Measurements from ENCODE around the gene CHCHD3.

DNA sequence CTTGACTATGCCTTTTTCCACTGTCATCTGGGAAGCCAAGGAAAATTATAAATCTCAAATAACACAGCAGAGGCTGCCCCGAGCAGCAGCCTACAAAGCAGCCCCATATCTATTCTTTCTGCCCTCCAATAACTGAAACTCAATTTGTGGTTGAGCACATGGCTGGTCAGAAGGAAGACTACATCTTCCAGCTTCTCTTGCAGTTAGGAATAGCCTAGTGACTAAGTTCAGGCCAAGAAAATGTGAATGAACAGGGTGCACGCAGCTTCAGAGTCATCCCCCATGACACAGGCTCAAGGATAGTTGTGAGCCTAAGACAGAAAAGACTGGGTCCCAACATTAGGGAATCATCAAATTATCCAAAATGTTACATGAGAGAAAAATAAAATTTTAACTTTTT is 42.3 kb downstream of the CHCHD3 start:
- TF ChIP-seq, protein P1, sequence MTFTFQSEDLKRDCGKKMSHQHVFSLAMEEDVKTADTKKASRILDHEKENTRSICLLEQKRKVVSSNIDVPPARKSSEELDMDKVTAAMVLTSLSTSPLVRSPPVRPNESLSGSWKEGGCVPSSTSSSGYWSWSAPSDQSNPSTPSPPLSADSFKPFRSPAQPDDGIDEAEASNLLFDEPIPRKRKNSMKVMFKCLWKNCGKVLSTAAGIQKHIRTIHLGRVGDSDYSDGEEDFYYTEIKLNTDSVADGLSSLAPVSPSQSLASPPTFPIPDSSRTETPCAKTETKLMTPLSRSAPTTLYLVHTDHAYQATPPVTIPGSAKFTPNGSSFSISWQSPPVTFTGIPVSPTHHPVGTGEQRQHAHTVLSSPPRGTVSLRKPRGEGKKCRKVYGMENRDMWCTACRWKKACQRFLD (tag by site-specific recombination; IDR thresholded peaks at IDR 0.05), result no peak
- TF ChIP-seq ZNF510 (tag by site-specific recombination; IDR thresholded peaks at IDR 0.05; ENCODE audit: insufficient replicate concordance), result no peak
- TF ChIP-seq, protein P2, sequence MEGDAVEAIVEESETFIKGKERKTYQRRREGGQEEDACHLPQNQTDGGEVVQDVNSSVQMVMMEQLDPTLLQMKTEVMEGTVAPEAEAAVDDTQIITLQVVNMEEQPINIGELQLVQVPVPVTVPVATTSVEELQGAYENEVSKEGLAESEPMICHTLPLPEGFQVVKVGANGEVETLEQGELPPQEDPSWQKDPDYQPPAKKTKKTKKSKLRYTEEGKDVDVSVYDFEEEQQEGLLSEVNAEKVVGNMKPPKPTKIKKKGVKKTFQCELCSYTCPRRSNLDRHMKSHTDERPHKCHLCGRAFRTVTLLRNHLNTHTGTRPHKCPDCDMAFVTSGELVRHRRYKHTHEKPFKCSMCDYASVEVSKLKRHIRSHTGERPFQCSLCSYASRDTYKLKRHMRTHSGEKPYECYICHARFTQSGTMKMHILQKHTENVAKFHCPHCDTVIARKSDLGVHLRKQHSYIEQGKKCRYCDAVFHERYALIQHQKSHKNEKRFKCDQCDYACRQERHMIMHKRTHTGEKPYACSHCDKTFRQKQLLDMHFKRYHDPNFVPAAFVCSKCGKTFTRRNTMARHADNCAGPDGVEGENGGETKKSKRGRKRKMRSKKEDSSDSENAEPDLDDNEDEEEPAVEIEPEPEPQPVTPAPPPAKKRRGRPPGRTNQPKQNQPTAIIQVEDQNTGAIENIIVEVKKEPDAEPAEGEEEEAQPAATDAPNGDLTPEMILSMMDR (tag by site-specific recombination; IDR thresholded peaks at IDR 0.05), result no peak
- no peak for TF ChIP-seq MZF1 (tag by site-specific recombination; IDR thresholded peaks at IDR 0.05; ENCODE audit: borderline replicate concordance)
- no peak for TF ChIP-seq ZNF157 (tag by site-specific recombination; IDR thresholded peaks at IDR 0.05)
- TF ChIP-seq ZNF777 (tag by site-specific recombination; IDR thresholded peaks at IDR 0.05; ENCODE audit: borderline replicate concordance), result no peak
- TF ChIP-seq, protein P3, sequence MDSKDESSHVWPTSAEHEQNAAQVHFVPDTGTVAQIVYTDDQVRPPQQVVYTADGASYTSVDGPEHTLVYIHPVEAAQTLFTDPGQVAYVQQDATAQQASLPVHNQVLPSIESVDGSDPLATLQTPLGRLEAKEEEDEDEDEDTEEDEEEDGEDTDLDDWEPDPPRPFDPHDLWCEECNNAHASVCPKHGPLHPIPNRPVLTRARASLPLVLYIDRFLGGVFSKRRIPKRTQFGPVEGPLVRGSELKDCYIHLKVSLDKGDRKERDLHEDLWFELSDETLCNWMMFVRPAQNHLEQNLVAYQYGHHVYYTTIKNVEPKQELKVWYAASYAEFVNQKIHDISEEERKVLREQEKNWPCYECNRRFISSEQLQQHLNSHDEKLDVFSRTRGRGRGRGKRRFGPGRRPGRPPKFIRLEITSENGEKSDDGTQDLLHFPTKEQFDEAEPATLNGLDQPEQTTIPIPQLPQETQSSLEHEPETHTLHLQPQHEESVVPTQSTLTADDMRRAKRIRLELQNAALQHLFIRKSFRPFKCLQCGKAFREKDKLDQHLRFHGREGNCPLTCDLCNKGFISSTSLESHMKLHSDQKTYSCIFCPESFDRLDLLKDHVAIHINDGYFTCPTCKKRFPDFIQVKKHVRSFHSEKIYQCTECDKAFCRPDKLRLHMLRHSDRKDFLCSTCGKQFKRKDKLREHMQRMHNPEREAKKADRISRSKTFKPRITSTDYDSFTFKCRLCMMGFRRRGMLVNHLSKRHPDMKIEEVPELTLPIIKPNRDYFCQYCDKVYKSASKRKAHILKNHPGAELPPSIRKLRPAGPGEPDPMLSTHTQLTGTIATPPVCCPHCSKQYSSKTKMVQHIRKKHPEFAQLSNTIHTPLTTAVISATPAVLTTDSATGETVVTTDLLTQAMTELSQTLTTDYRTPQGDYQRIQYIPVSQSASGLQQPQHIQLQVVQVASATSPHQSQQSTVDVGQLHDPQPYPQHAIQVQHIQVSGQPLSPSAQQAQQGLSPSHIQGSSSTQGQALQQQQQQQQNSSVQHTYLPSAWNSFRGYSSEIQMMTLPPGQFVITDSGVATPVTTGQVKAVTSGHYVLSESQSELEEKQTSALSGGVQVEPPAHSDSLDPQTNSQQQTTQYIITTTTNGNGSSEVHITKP (tag by site-specific recombination; IDR thresholded peaks at IDR 0.05), result no peak
- TF ChIP-seq, protein P4, sequence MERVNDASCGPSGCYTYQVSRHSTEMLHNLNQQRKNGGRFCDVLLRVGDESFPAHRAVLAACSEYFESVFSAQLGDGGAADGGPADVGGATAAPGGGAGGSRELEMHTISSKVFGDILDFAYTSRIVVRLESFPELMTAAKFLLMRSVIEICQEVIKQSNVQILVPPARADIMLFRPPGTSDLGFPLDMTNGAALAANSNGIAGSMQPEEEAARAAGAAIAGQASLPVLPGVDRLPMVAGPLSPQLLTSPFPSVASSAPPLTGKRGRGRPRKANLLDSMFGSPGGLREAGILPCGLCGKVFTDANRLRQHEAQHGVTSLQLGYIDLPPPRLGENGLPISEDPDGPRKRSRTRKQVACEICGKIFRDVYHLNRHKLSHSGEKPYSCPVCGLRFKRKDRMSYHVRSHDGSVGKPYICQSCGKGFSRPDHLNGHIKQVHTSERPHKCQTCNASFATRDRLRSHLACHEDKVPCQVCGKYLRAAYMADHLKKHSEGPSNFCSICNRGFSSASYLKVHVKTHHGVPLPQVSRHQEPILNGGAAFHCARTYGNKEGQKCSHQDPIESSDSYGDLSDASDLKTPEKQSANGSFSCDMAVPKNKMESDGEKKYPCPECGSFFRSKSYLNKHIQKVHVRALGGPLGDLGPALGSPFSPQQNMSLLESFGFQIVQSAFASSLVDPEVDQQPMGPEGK (tag by site-specific recombination; IDR thresholded peaks at IDR 0.05), result no peak
- TF ChIP-seq ZNF580 (tag by site-specific recombination; IDR thresholded peaks at IDR 0.05), result no peak
